HG02623 (cell line): ENCODE data around the gene SPSB1.

Experiments
- ATAC-seq: cut with Tn5 transposase; IDR thresholded peaks from one replicate; pipeline ENCODE4 v1.9.1; 2021; ENCODE audit warnings: moderate library complexity; ENCODE audit not compliant: unreplicated experiment

Gene SPSB1

GRCh38 chr1:9361630-9362260, 69.1 kb downstream of the SPSB1 start:
- ATAC-seq = no peak

- ATAC-seq = no peak
These were observed 69.8 kb downstream of the SPSB1 start for GRCh38 chr1:9362488-9362887.

GRCh38 chr1:9363061-9363471, 70.4 kb downstream of the SPSB1 start:
- no peak for ATAC-seq

GRCh38 chr1:9366298-9366697, 73.6 kb downstream of the SPSB1 start:
- no peak for ATAC-seq

GRCh38 chr1:9366943-9367780, 74.5 kb downstream of the SPSB1 start:
- ATAC-seq = no peak

GRCh38 chr1:9367806-9368205, 75.1 kb downstream of the SPSB1 start:
- ATAC-seq = no peak

GRCh38 chr1:9368356-9368755, 75.7 kb downstream of the SPSB1 start:
- no peak for ATAC-seq

GRCh38 chr1:9369964-9370788, 77.5 kb downstream of the SPSB1 start:
- no peak for ATAC-seq

- ATAC-seq = no peak
These were observed 78.8 kb downstream of the SPSB1 start for GRCh38 chr1:9371391-9371935.

GRCh38 chr1:9371951-9372350, 79.3 kb downstream of the SPSB1 start:
- ATAC-seq = no peak

- ATAC-seq = no peak
These were observed 80.9 kb downstream of the SPSB1 start for GRCh38 chr1:9373619-9374018.

GRCh38 chr1:9374748-9375341, 82.2 kb downstream of the SPSB1 start:
- no peak for ATAC-seq

- no peak for ATAC-seq
These were observed 83.2 kb downstream of the SPSB1 start for GRCh38 chr1:9375912-9376311.

GRCh38 chr1:9376430-9376829, 83.7 kb downstream of the SPSB1 start:
- no peak for ATAC-seq

GRCh38 chr1:9376886-9377333, 84.2 kb downstream of the SPSB1 start:
- no peak for ATAC-seq

GRCh38 chr1:9378801-9379200, 86.1 kb downstream of the SPSB1 start:
- no peak for ATAC-seq

- no peak for ATAC-seq
These were observed 88.0 kb downstream of the SPSB1 start for GRCh38 chr1:9380711-9381110.

- ATAC-seq = no peak
These were observed 90.2 kb downstream of the SPSB1 start for GRCh38 chr1:9382643-9383491.

- no peak for ATAC-seq
These were observed 91.4 kb downstream of the SPSB1 start for GRCh38 chr1:9384128-9384527.

GRCh38 chr1:9384751-9385245, 92.1 kb downstream of the SPSB1 start:
- ATAC-seq = no peak
